Transverse colon (tissue), 3 donors: ENCODE results near the gene FLT1.

Experiments
- POLR2A ChIP-seq: fragments of 450-650 bp; IDR thresholded peaks from one replicate; pipeline ENCODE4 v1.6.1; 2016; ENCODE audit warnings: antibody characterized with exemption, mild to moderate bottlenecking, moderate library complexity
- POLR2AphosphoS5 ChIP-seq, 3 donors: sonication (generic); formaldehyde crosslinking; IDR thresholded peaks; one replicate each; pipeline ENCODE4 v1.6.1; 2016; ENCODE audit warnings: antibody characterized with exemption in 3 of 3

DNA sequence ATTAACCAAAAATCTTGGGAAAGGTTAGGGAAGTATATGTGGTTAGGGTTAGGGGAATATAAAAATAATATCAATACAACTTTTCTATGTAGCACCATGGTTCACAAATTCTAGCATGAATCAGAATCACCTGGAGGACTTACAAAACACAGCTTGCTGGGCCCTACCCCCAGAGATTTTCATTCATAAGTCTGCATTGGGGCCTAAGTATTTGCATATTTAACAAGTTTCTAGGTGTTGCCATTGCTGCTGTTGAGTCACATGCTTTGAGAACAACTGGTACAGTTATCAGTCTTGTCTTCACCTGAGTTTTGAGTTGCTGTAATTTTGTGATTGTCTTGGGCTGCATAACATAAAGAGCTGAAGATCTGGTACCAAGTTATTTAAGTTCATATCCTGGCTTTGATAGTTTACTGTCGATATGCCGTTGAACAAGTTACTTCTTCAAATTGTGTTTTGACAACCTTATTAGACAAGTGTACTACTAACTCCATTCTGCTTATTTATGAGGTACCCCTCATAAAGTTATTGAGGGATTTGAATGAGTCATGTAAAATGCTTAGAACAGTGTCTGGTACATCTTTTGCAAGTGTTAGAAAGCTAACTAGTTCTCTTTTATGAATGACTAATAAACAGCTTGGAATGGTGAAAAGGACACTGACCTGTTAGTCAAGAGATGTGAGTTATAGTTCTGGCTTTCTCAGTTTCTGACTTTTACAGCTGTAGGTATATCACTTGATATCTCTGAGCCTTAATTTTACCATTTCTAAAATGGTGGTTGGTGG lies 223.7 kb downstream of the FLT1 start:
- TF ChIP-seq POLR2A (no peak), POLR2AphosphoS5 (IDR thresholded peaks at IDR 0.05) (no peak)
